Activated naive CD4-positive, alpha-beta T cell treated with anti-CD3 and anti-CD28 coated beads, Interleukin-2, amount 10 ng/mL, durations not matched to agents 7 days and 5 days (primary cell): ENCODE results near the gene PACC1.
A peak's percentile ranks its signal among the peaks of the same experiment; 100 is the strongest.
"Not testable (repeated sequence)": the region's sequence is repeated elsewhere in the genome, so short reads cannot be mapped to it uniquely, and the experiment has no call there.

Experiments used
- CTCF ChIA-PET: fragments of 350-600 bp; sonication (Branson Sonifier 250); formaldehyde crosslinking; loops from one replicate; lab custom pipeline; 2021; ENCODE audit warnings: antibody characterized with exemption; lab: Charles Lee
- DNase-seq: peaks from one replicate; pipeline ENCODE4 v3.0.0-alpha.2; 2020
- H3K27ac Mint-ChIP-seq: one replicate; pipeline ENCODE4 v1.8.0; 2021; ENCODE audit warnings: mild to moderate bottlenecking, moderate library complexity, mixed read lengths
- H3K27me3 Mint-ChIP-seq: one replicate; pipeline ENCODE4 v1.8.0; 2021; ENCODE audit warnings: mild to moderate bottlenecking, mixed read lengths
- H3K36me3 Mint-ChIP-seq: one replicate; pipeline ENCODE4 v1.8.0; 2021; ENCODE audit warnings: mixed read lengths
- H3K4me1 Mint-ChIP-seq: one replicate; pipeline ENCODE4 v1.8.0; 2021; ENCODE audit warnings: mixed read lengths
- H3K4me3 Mint-ChIP-seq: one replicate; pipeline ENCODE4 v1.8.0; 2021; ENCODE audit warnings: mild to moderate bottlenecking, moderate library complexity, mixed read lengths
- H3K9me3 Mint-ChIP-seq: one replicate; pipeline ENCODE4 v1.8.0; 2021; ENCODE audit warnings: mixed read lengths

PACC1 gene

DNA sequence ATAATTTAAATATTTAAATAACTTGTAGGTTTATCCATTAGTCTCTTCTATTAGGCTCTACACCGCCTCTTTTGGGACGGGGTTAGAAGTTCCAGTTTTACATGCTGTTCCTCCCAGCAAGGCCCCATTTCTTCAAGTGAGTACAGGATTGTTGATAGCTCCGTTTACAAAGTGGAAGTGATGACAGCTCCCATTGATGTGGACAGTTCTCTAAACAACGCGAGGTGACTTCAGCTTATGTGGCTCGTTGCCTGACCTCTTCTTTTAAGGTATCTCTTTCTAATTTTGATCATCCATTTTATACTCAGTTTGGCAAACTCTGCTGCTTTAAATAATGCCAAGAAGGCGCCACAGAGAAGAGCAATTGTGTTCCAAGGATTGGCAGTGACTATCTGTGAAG lies 49.7 kb downstream of the PACC1 start:
- peaks cover 3% of the 10 kb centered on the region for H3K9me3 Mint-ChIP-seq
- H3K27ac Mint-ChIP-seq, result no peak overlapping the region
- DNase-seq, result no peak
- H3K36me3 Mint-ChIP-seq, result peaks cover 48% of the 10 kb centered on the region
- H3K4me1 Mint-ChIP-seq, result no peaks in the 10 kb centered on the region
- no peaks in the 10 kb centered on the region for H3K27me3 Mint-ChIP-seq
- CTCF ChIA-PET, result interaction anchor here (0.6 to 5.0 kb wide), 4 partner anchors 10 to 294 kb away, joined by 3 to 49 read pairs (median 4); no protein-coding TSS in a partner anchor
- H3K4me3 Mint-ChIP-seq, result no peak overlapping the region

DNA sequence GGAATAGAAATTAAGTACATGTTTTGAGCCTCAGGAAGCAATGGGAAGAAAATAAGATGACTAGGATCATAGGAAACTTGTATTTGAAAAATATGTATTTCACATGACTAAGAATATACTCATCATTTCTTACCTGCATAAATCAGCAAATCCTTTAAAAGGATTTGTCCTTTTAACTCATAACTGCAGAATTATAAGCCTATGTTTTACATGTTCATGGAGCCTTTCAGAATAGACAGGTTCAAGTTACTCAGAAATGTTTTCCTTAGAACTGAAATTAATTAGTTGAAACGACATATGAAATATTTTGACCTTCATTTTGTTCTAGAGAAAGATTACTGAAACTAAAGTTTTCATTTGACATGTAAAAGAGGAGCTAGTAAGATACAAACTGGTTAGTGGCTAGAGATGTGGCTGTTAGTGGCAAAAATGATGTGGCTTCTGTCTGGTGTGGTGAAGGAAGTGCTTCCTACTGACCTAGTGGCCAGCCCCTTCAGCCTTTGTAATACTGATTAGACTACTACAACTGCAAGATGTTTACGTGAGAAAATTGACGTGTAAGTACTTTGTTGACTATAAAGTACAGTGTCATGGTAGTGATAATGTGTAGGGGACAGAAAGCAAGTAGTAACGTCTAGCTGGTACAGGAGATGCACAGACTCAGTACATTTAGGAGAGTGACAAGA lies 54.7 kb downstream of the PACC1 start:
- CTCF ChIA-PET, result interaction anchor here (1.4 to 3.3 kb wide), 2 partner anchors 289 to 348 kb away, joined by 3 to 13 read pairs; no protein-coding TSS in a partner anchor
- H3K36me3 Mint-ChIP-seq, result peaks cover 41% of the 10 kb centered on the region
- H3K9me3 Mint-ChIP-seq, result no peaks in the 10 kb centered on the region
- no peak for DNase-seq
- no peaks in the 10 kb centered on the region for H3K27me3 Mint-ChIP-seq
- H3K27ac Mint-ChIP-seq, result no peak overlapping the region
- no peak overlapping the region for H3K4me3 Mint-ChIP-seq
- H3K4me1 Mint-ChIP-seq, result no peaks in the 10 kb centered on the region

DNA sequence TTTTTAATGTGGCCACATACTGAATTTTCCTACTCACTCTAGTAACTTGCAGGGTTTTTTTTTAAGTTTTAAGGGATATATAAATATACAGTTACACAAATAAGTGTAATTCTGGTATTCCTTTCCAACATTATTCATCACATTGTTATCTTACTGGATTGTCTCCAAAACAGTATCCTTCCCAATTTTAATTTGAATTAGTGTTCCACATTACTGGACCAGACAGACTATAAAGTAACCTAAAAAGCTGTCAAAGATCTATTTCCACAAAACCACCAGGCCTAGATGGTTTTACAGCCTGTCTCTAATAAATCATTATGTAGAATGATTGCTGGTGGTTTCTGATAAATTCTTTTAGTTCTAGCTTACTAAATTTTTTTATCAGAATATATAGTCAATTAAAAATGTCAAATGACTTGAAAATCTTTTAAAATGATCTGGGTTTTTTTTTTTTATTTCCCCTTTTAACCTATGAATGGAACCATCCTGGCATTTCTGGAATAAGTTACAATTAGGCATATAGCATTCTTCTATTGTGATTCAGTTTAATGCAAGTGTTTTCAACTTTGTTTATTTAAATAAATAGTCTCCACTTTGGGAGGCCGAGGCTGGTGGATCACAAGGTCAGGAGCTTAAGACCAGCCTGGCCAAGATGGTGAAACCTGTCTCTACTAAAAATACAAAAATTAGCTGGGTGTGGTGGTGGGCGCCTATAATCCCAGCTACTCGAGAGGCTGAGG lies 59.3 kb downstream of the PACC1 start:
- Mint-ChIP-seq H3K36me3 (peaks cover 50% of the 10 kb centered on the region), H3K27me3 (no peaks in the 10 kb centered on the region), H3K27ac (no peak overlapping the region), H3K4me3 (no peak overlapping the region), H3K9me3 (no peaks in the 10 kb centered on the region), H3K4me1 (no peaks in the 10 kb centered on the region)
- CTCF ChIA-PET, result interaction anchor here (1.0 to 1.1 kb wide), 2 partner anchors 9 to 431 kb away, joined by 4 read pairs; no protein-coding TSS in a partner anchor
- DNase-seq, result no peak

DNA sequence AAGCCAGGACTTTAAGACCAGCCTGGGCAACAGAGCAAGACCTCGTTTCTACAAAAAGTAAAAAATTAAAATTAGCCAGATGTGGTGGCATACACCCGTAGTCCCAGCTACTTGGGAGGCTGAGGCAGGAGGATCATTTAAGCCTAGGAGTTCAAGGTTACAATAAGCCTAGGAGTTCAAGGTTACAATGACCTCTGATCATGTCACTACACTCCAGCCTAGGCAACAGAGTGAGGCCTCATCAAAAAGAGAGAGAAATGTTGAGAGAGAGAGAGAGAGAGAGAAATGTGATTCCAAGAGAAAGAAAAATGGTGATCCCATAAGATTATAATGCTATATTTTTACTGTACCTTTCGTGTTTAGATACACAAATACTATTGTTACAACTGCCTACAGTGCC lies 60.2 kb downstream of the PACC1 start:
- Mint-ChIP-seq H3K27me3 (no peaks in the 10 kb centered on the region), H3K9me3 (no peaks in the 10 kb centered on the region), H3K4me3 (no peak overlapping the region), H3K36me3 (peaks cover 48% of the 10 kb centered on the region), H3K4me1 (no peaks in the 10 kb centered on the region), H3K27ac (no peak overlapping the region)
- no peak for DNase-seq
- CTCF ChIA-PET, result no interaction called here

DNA sequence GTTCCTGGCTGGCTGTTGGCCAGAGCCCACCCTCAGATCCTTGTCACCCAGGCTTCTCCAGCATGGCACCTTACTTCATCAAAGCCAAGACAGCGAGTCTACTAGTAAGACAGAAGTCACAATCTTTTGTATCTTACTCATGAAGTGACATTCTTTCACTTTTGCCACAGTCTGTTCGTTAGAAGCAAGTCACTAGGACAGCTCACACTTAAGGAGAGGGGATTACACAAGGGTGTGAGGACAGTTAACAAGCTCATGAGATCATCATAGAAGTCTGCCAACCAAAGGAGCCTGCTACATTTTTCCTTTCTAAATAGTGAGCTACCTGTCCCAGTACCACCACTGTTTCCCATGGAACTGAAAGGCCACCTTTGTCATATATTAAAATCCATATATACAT lies 61.5 kb downstream of the PACC1 start:
- H3K9me3 Mint-ChIP-seq, result no peaks in the 10 kb centered on the region
- CTCF ChIA-PET, result no interaction called here

DNA sequence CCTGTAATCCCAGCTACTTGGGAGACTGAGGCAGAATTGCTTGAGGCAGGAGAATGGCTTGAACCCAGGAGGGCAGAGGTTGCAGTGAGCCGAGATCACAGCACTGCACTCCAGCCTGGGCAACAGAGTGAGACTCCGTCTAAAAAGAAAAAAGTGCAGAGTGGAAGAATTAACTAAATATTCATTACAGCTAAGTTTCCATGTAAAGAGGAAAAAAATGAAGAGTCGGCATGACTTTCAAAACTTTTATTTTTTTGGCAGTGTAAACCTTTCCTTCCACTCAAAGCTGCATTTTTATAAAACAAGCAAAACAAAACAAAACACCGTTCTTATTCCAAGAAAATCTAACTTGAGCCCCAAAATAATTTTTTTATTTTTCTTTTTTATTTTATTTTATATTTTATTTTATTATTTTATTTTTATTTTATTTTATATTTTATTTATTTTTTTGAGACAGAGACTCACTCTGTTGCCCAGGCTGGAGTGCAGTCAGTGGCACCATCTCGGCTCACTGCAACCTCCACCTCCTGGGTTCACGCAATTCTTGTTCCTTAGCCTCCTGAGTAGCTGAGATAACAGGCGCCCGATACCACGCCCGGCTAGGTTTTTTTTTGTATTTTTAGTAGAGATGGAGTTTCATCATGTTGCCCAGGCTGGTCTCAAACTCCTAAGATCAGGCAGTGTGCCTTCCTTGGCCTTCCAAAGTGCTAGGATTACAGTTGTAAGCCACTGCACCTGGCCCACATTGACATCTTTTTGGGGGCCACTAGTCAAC lies 62.9 kb downstream of the PACC1 start:
- CTCF ChIA-PET, result no interaction called here
- Mint-ChIP-seq H3K4me1 (no peaks in the 10 kb centered on the region), H3K27ac (peak overlapping the region; percentile 45), H3K9me3 (no peaks in the 10 kb centered on the region), H3K36me3 (peaks cover 45% of the 10 kb centered on the region), H3K27me3 (no peaks in the 10 kb centered on the region), H3K4me3 (no peak overlapping the region)
- DNase-seq, result no peak

More for the DNA sequence above, 61.5 kb downstream of the PACC1 start:
- Mint-ChIP-seq H3K27ac (no peak overlapping the region), H3K27me3 (no peaks in the 10 kb centered on the region), H3K36me3 (peaks cover 43% of the 10 kb centered on the region), H3K4me1 (no peaks in the 10 kb centered on the region), H3K4me3 (no peak overlapping the region)
- no peak for DNase-seq

DNA sequence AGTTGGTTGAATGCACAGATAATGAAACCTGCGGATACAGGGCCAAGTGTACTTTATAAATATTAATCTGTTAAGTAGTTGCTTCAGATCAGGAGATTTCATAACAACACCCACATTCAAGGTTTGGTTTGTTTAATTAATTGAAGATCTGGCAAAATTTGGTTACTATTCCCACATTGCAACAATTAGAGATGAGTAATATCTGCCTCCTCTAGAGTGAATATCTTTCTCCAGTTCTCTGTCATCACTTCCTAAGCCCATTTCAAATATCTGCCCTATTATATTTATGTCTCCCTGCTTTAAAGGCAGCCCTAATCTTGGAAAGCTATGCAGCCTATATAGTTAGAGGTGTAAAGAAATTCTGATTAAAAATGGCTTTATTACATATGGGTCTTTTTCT lies 68.1 kb downstream of the PACC1 start:
- H3K27ac Mint-ChIP-seq, result no peak overlapping the region
- H3K9me3 Mint-ChIP-seq, result no peaks in the 10 kb centered on the region
- no peaks in the 10 kb centered on the region for H3K4me1 Mint-ChIP-seq
- no peaks in the 10 kb centered on the region for H3K27me3 Mint-ChIP-seq
- CTCF ChIA-PET, result no interaction called here
- H3K4me3 Mint-ChIP-seq, result no peak overlapping the region
- H3K36me3 Mint-ChIP-seq, result peaks cover 43% of the 10 kb centered on the region
- DNase-seq, result no peak

DNA sequence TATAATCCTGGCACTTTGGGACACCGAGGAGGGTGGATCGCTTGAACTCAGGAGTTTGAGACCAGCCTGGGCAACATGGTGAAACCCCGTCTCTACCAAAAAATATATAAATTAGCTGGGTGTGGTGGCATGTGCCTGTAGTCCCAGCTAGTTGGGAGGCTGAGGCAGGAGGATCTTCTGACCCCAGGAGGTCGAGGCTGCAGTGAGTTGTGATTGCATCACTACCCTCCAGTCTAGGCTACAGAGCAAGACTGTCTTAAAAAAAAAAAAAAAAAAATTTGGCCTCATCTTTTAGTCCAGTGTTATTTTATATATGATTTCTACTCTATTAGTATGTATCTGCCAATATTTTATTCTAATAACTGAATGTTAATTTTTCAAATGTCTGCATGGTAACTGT lies 69.8 kb downstream of the PACC1 start:
- H3K27ac Mint-ChIP-seq, result no peak overlapping the region

DNA sequence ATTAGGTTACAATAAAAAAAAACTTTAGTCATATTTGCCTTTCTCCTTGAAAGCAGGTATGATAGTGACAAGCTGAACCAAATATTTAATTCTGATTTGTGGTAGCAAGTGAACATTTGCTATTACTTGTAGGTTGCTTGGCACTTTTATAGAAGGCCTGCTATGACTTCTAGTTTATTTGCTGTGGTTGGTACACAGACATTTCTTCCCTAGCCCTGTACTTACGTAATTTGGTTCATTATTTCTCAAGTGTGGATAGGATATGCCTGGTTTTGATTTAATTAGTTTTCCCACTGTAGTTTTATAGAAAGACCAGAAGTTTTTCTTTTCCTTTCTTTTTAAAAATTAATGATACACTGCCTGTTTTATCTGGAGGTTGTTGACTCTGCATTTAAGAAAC lies 73.6 kb downstream of the PACC1 start:
- H3K9me3 Mint-ChIP-seq, result no peaks in the 10 kb centered on the region
- no peak for DNase-seq
- no peak overlapping the region for H3K4me3 Mint-ChIP-seq
- no peak overlapping the region for H3K27ac Mint-ChIP-seq
- no peaks in the 10 kb centered on the region for H3K4me1 Mint-ChIP-seq
- H3K27me3 Mint-ChIP-seq, result no peaks in the 10 kb centered on the region
- H3K36me3 Mint-ChIP-seq, result peaks cover 37% of the 10 kb centered on the region
- CTCF ChIA-PET, result interaction anchor here (1.5 to 2.8 kb wide), 2 partner anchors 8 to 270 kb away, joined by 3 to 6 read pairs; no protein-coding TSS in a partner anchor

More for the DNA sequence above, 69.8 kb downstream of the PACC1 start:
- no peaks in the 10 kb centered on the region for H3K27me3 Mint-ChIP-seq
- H3K4me1 Mint-ChIP-seq, result no peaks in the 10 kb centered on the region
- no peak for DNase-seq
- H3K36me3 Mint-ChIP-seq, result peaks cover 43% of the 10 kb centered on the region
- CTCF ChIA-PET, result interaction anchor here (1.9 kb wide), 1 partner anchor 23 kb away, joined by 5 read pairs; no protein-coding TSS in a partner anchor
- no peak overlapping the region for H3K4me3 Mint-ChIP-seq
- no peaks in the 10 kb centered on the region for H3K9me3 Mint-ChIP-seq

DNA sequence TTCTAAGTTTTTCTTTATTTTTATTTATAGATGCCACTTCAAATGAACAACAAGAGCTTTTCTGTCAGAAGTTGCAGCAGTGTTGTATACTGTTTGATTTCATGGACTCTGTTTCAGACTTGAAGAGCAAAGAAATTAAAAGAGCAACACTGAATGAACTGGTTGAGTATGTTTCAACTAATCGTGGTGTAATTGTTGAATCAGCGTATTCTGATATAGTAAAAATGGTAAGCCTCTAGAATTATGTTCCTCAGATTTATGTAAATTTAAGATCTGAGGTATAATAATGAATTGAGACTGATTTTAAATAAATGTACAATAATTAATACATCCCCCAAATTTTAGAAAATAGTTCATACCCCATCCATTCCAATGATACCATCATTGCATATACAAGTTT lies 85.6 kb downstream of the PACC1 start:
- Mint-ChIP-seq H3K9me3 (no peaks in the 10 kb centered on the region), H3K27me3 (no peaks in the 10 kb centered on the region), H3K4me1 (peaks cover 2% of the 10 kb centered on the region), H3K36me3 (peaks cover 32% of the 10 kb centered on the region), H3K27ac (no peak overlapping the region), H3K4me3 (no peak overlapping the region)
- no peak for DNase-seq
- CTCF ChIA-PET, result interaction anchor here (1.0 kb wide), 1 partner anchor 127 kb away, joined by 4 read pairs; no protein-coding TSS in a partner anchor

DNA sequence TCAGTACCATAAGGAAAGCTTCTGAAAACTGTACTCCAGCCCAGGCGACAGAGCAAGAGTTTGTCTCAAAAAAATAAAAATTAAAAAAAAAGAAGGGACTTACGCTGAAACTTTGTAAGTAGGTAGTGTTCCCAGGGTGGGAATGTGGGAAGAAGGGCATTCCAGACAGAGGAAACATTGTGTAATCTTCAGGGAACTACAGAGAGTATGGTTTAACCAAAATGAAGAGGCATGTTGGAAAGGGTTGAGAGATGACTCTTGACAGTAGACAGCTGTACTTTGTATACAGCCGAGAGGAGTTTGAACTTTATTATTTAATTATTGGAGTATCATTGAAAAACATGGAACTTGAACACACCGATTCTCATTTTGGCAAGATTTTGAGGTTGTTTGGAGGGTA lies 86.4 kb downstream of the PACC1 start:
- H3K27me3 Mint-ChIP-seq, result no peaks in the 10 kb centered on the region
- DNase-seq, result no peak
- CTCF ChIA-PET, result interaction anchor here (1.0 kb wide), 1 partner anchor 128 kb away, joined by 4 read pairs; no protein-coding TSS in a partner anchor
- no peak overlapping the region for H3K27ac Mint-ChIP-seq
- no peaks in the 10 kb centered on the region for H3K9me3 Mint-ChIP-seq
- H3K36me3 Mint-ChIP-seq, result peaks cover 25% of the 10 kb centered on the region
- peaks cover 7% of the 10 kb centered on the region for H3K4me1 Mint-ChIP-seq
- no peak overlapping the region for H3K4me3 Mint-ChIP-seq

DNA sequence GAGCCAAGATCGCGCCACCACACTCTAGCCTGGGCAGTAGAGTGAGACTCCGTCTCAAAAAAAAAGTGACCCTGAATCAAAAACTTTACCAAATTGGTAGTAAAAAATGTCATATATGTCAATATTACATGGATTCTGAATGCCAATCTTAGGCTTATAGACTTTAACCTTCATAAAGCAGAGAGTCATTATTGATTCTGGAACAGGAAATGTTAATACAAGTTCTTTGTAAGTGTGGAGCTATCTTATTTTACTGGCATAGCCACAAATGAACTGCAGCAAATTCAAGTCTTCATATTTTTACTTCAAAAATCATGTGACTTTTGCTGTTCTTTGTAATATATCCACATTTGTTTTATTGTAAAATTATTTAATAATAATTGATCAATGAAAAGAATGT lies 88.1 kb downstream of the PACC1 start:
- Mint-ChIP-seq H3K9me3 (no peaks in the 10 kb centered on the region), H3K27me3 (no peaks in the 10 kb centered on the region), H3K4me3 (no peak overlapping the region), H3K36me3 (peaks cover 21% of the 10 kb centered on the region), H3K27ac (no peak overlapping the region), H3K4me1 (peaks cover 14% of the 10 kb centered on the region)
- CTCF ChIA-PET, result no interaction called here
- no peak for DNase-seq

DNA sequence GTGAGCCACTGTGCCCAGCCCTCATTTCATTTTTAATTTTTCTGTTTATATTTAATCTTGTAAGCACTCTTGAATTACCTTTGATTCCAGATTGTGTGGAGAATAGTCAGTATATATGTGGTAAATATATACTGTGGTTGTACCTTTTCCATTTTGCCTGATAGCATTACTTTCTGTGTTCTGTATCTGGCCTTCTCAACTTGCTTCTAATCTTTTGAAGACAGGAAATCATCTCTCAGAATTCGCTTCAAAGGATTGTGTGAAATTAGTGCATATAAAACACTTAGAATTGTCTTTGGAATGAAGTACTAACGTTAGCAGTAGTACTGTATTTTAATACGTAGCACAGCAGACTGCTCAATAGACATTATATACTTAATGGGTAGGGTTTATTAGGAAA lies 91.6 kb downstream of the PACC1 start:
- H3K27me3 Mint-ChIP-seq, result no peaks in the 10 kb centered on the region
- no peaks in the 10 kb centered on the region for H3K9me3 Mint-ChIP-seq
- H3K27ac Mint-ChIP-seq, result no peak overlapping the region
- no peak overlapping the region for H3K4me3 Mint-ChIP-seq
- no peak for DNase-seq
- H3K36me3 Mint-ChIP-seq, result peaks cover 15% of the 10 kb centered on the region
- H3K4me1 Mint-ChIP-seq, result peaks cover 17% of the 10 kb centered on the region
- CTCF ChIA-PET, result no interaction called here

DNA sequence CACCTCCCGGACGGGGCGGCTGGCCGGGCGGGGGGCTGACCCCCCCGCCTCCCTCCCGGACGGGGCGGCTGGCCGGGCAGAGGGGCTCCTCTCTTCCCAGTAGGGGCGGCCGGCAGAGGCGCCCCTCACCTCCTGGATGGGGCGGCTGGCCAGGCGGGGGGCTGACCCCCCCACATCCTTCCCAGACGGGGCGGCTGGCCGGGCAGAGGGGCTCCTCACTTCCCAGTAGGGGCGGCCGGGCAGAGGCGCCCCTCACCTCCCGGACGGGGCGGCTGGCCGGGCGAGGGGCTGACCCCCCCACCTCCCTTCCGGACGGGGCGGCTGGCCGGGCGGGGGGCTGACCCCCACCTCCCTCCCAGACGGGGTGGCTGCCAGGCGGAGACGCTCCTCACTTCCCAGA lies 93.7 kb downstream of the PACC1 start:
- CTCF ChIA-PET, result not testable (repeated sequence)
- peaks cover 22% of the 10 kb centered on the region for H3K36me3 Mint-ChIP-seq

More for the DNA sequence above, 93.7 kb downstream of the PACC1 start:
- peaks cover 23% of the 10 kb centered on the region for H3K4me1 Mint-ChIP-seq
- DNase-seq, H3K4me3 Mint-ChIP-seq, H3K27me3 Mint-ChIP-seq, H3K9me3 Mint-ChIP-seq, H3K27ac Mint-ChIP-seq: not testable (repeated sequence)
